Esophagus squamous epithelium (tissue), 4 donors: ENCODE data around the gene DPH6.

Experiments used
- POLR2A ChIP-seq, 4 donors: fragments of 450-650 bp; IDR thresholded peaks; one replicate each; pipeline ENCODE4 v1.6.1; 2017; ENCODE audit warnings: antibody characterized with exemption in 4 of 4, mild to moderate bottlenecking in 4 of 4, moderate library complexity in 3 of 4
- TF ChIP-seq, protein P1 (sequence below), 6 experiments: fragments of 450-650 bp in 4 of 6; fragments of 200-600 bp in 2 of 6; sonication (generic) in 2 of 6; IDR thresholded peaks; one replicate each; pipeline ENCODE4 v1.5.1; 2016 to 2019; ENCODE audit warnings: antibody characterized with exemption in 6 of 6, mild to moderate bottlenecking in 4 of 6, moderate library complexity in 4 of 6

DNA sequence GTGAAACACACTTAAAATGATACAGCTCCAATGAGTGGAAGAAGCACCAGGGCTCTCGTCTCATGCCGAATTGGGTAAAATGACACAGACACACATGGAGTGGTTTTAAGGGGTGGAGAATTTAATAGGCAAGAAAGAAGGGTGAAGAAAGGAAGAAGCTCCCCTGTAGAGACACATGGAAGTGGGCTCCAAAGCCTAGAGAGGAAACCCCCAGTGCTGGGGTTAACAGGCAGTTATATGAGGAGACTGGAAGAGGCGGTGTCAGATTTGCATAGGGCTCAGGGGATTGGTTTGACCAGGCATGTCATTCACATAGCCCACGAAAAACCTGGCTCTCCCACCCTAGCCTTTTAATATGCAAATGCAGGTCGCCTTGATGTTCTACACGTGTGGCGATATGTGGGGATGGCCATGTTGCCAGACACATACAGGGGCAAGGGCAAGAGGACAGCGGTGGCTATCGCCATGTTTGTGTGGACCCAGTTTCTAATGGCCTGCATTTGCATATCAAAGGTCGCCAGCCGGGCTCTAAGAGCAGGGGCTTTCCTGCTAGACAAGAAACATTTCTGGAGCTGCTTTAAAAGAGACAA, 1.9 kb upstream of the DPH6 start:
- TF ChIP-seq POLR2A (IDR thresholded peaks at IDR 0.05) = no peak
- TF ChIP-seq, protein P1, sequence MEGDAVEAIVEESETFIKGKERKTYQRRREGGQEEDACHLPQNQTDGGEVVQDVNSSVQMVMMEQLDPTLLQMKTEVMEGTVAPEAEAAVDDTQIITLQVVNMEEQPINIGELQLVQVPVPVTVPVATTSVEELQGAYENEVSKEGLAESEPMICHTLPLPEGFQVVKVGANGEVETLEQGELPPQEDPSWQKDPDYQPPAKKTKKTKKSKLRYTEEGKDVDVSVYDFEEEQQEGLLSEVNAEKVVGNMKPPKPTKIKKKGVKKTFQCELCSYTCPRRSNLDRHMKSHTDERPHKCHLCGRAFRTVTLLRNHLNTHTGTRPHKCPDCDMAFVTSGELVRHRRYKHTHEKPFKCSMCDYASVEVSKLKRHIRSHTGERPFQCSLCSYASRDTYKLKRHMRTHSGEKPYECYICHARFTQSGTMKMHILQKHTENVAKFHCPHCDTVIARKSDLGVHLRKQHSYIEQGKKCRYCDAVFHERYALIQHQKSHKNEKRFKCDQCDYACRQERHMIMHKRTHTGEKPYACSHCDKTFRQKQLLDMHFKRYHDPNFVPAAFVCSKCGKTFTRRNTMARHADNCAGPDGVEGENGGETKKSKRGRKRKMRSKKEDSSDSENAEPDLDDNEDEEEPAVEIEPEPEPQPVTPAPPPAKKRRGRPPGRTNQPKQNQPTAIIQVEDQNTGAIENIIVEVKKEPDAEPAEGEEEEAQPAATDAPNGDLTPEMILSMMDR (IDR thresholded peaks at IDR 0.05) = no peak
